GM12892 (cell line): ENCODE data around the gene CHRM5.

Source experiments
- DNase-seq: peaks from one replicate; pipeline ENCODE4 v3.0.0; 2011; ENCODE audit not compliant: insufficient read length
- FAIRE-seq: peaks from 2 replicates; lab custom pipeline; 2011; peaks lifted over from hg19 to GRCh38; lab: Jason Lieb, UNC
- POLR2A ChIP-seq: IDR thresholded peaks from 2 replicates; pipeline ENCODE4 v1.6.1; 2011; ENCODE audit warnings: low read depth, low read length, control low read depth
- POLR2AphosphoS5 ChIP-seq: IDR thresholded peaks from 2 replicates; pipeline ENCODE4 v1.6.1; 2011; ENCODE audit warnings: low read depth, low read length, control low read depth
- TAF1 ChIP-seq: IDR thresholded peaks from 2 replicates; pipeline ENCODE4 v1.6.1; 2011; ENCODE audit warnings: low read depth, mild to moderate bottlenecking, control low read depth, low read length, borderline replicate concordance

Gene CHRM5

DNA sequence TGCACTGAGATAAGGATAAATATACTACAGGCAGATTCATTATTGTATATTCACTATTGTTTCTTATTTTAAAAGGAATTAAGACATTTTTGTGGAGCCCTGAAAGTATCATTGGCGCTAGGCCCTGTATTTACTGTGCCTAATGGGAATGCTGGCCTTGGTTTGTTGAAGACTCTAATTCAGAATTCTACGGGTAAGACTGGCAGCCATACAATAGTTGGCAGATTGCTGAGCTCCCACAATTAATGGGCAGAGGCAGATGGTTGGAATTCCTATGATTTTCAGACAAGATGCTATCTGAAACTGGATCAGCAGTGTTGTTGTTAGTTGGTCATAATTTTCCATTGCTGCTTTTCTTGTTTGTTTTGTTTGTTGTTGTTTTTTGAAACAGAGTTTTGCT, 148.3 kb downstream of the CHRM5 start:
- FAIRE-seq (no peak), DNase-seq (no peak)
- no peak for TF ChIP-seq POLR2AphosphoS5
- no peak for TF ChIP-seq POLR2A
- no peak for TF ChIP-seq TAF1
